HepG2 (cell line): ENCODE results near the gene RHBDD3. TPM values are rescaled to one million over a fixed set of nuclear protein-coding genes. Genes with fewer than 3 reads are reported as not detected.
A peak's percentile ranks its signal among the peaks of the same experiment; 100 is the strongest.

Experiments used
- ATAC-seq: fragments of 200-7000 bp; cut with Tn5 transposase; 3 replicates; pipeline ENCODE4 v1.9.1; 2020; ENCODE audit warnings: mild to moderate bottlenecking, moderate library complexity
- BruUV-seq: library from RNA; stranded (reverse); fragments of 400-500 nt; replicated peaks from 2 replicates; lab custom pipeline; 2021; lab: Mats Ljungman, UMichigan
- CTCF ChIA-PET: fragments of 300-600 bp; formaldehyde crosslinking; extraction: SDS; loops from one replicate; lab custom pipeline; 2021; ENCODE audit warnings: low total read pairs, inconsistent platforms, low intra/inter-chr PET ratio; lab: Yijun Ruan, JAX
- POLR2A ChIA-PET: fragments of 350-600 bp; sonication (Branson Sonifier 250); formaldehyde crosslinking; loops from one replicate; lab custom pipeline; 2020; ENCODE audit warnings: antibody characterized with exemption, inconsistent platforms; lab: Yijun Ruan, JAX
- DNase-seq: peaks from one replicate; pipeline ENCODE4 v3.0.0-alpha.2; 2015; ENCODE audit warnings: low spot score
- FAIRE-seq: peaks from 3 replicates; lab custom pipeline; 2011; peaks lifted over from hg19 to GRCh38; lab: Jason Lieb, UNC
- H2AFZ ChIP-seq: one replicate; pipeline ENCODE4 v1.6.1; 2011; ENCODE audit warnings: low read length, inconsistent platforms
- H3K27ac ChIP-seq: fragments of 300-600 bp; 3 replicates; pipeline ENCODE4 v1.8.0; 2011; ENCODE audit warnings: mixed run types, mild to moderate bottlenecking, mixed read lengths, low read length, inconsistent platforms; ENCODE audit not compliant: insufficient read depth; ENCODE audit errors: extremely low read length
- H3K27me3 ChIP-seq, 2 experiments: fragments of 200-600 bp in 1 of 2; 2 replicates in 1 of 2; 3 replicates in 1 of 2; pipeline versions ENCODE4 v1.6.0 to v1.8.0; 2011; ENCODE audit warnings: low read length in 2 of 2, mild to moderate bottlenecking in 2 of 2, moderate library complexity in 2 of 2, inconsistent platforms in 1 of 2; ENCODE audit not compliant: insufficient read depth in 2 of 2, control insufficient read depth in 1 of 2
- H3K36me3 ChIP-seq, 2 experiments: fragments of 200-600 bp in 1 of 2; replicated peaks in 1 of 2; 2 replicates in 1 of 2; 3 replicates in 1 of 2; pipeline versions ENCODE4 v1.5.1 to v1.8.0; 2011; ENCODE audit warnings: low read length in 2 of 2, inconsistent platforms in 1 of 2; ENCODE audit not compliant: insufficient read depth in 2 of 2, control insufficient read depth in 1 of 2
- H3K4me1 ChIP-seq: 2 replicates; pipeline ENCODE4 v1.5.1; 2012; ENCODE audit warnings: low read length, inconsistent platforms; ENCODE audit not compliant: insufficient read depth
- H3K4me2 ChIP-seq: 2 replicates; pipeline ENCODE4 v1.6.0; 2011; ENCODE audit warnings: low read depth, low read length, inconsistent platforms
- H3K4me3 ChIP-seq, 3 experiments: fragments of 200-600 bp in 1 of 3; sonication (generic), shearing (Covaris generic) in 1 of 3; replicated peaks in 1 of 3; 2 replicates each; pipeline ENCODE4 v1.5.1; 2011 to 2016; ENCODE audit warnings: low read length in 3 of 3, inconsistent platforms in 2 of 3, low read depth in 2 of 3, mild to moderate bottlenecking in 2 of 3, control low read depth in 1 of 3, mixed read lengths in 1 of 3; ENCODE audit not compliant: insufficient read depth in 1 of 3
- H3K79me2 ChIP-seq: one replicate; pipeline ENCODE4 v1.6.1; 2011; ENCODE audit warnings: low read length, inconsistent platforms; ENCODE audit not compliant: insufficient read depth
- H3K9ac ChIP-seq: 2 replicates; pipeline ENCODE4 v1.6.0; 2011; ENCODE audit warnings: mild to moderate bottlenecking, low read depth, low read length, inconsistent platforms; ENCODE audit not compliant: insufficient read depth
- H3K9me3 ChIP-seq: 2 replicates; pipeline ENCODE4 v1.5.1; 2012; ENCODE audit warnings: mild to moderate bottlenecking, low read length
- H4K20me1 ChIP-seq: 2 replicates; pipeline ENCODE4 v1.6.0; 2011; ENCODE audit warnings: inconsistent platforms, mild to moderate bottlenecking, low read length, moderate library complexity; ENCODE audit not compliant: insufficient read depth
- CBX1 ChIP-seq: IDR thresholded peaks from one replicate; pipeline ENCODE4 v1.6.1; 2016; ENCODE audit warnings: antibody characterized with exemption, low read depth
- FOXA1 ChIP-seq, 2 experiments: fragments of 450-650 bp in 1 of 2; sonication (generic) in 1 of 2; formaldehyde crosslinking in 1 of 2; IDR thresholded peaks; 2 replicates each; pipeline versions ENCODE4 v1.4.0 to v1.6.1; 2016 to 2020; ENCODE audit warnings: missing genetic modification reagents in 1 of 2
- POLR2AphosphoS5 ChIP-seq: IDR thresholded peaks from 2 replicates; pipeline ENCODE4 v1.6.1; 2012; ENCODE audit warnings: low read depth, low read length
- PPARG ChIP-seq: conservative IDR thresholded peaks from 2 replicates; pipeline ENCODE4 v1.6.1; 2016; ENCODE audit warnings: missing biosample characterization, missing genetic modification reagents
- RARA ChIP-seq: IDR thresholded peaks from 2 replicates; pipeline ENCODE4 v1.6.1; 2016; ENCODE audit warnings: missing genetic modification reagents, missing compliant biosample characterization
- TARDBP ChIP-seq: sonication (generic); formaldehyde crosslinking; IDR thresholded peaks from 2 replicates; pipeline ENCODE4 v1.8.0; 2022; ENCODE audit warnings: mild to moderate bottlenecking, missing genetic modification reagents
- TEAD3 ChIP-seq: optimal IDR thresholded peaks from 2 replicates; pipeline ENCODE3; 2016; ENCODE audit warnings: borderline replicate concordance
- YY1 ChIP-seq: IDR thresholded peaks from 2 replicates; pipeline ENCODE4 v1.6.1; 2011; ENCODE audit warnings: low read length, low read depth, moderate library complexity, mild to moderate bottlenecking; ENCODE audit not compliant: insufficient read depth, insufficient replicate concordance
- ZEB1 ChIP-seq: IDR thresholded peaks from 2 replicates; pipeline ENCODE4 v1.6.1; 2012; ENCODE audit warnings: mild to moderate bottlenecking, low read depth, inconsistent platforms; ENCODE audit not compliant: insufficient replicate concordance
- ZNF674 ChIP-seq: sonication (generic); formaldehyde crosslinking; IDR thresholded peaks from 2 replicates; pipeline ENCODE4 v1.5.0; 2020; ENCODE audit warnings: low read depth, mild to moderate bottlenecking, missing genetic modification reagents
- WGBS: methylation state at CpG from one replicate; pipeline ENCODE4 v1.1.6; 2017; ENCODE audit warnings: low lambda C conversion rate; 5-methylcytosine and 5-hydroxymethylcytosine counted together
- in situ Hi-C: cut with HindIII; loops from 2 replicates; pipeline ENCODE4 v1.10.0; 2017; ENCODE audit warnings: low pct_unique_long_range_greater_than_20kb; ENCODE audit not compliant: extremely low pct_ligation_motif_present
- intact Hi-C: fragments of 100-400 bp; cut with micrococcal nuclease; formaldehyde crosslinking; loops from one replicate; pipeline ENCODE4 v1.10.0; 2022; ENCODE audit not compliant: unreplicated experiment
- polyA plus RNA-seq, 8 experiments: library from polyadenylated mRNA; depleted of rRNA in 3 of 8; stranded (reverse) in 7 of 8; unstranded in 1 of 8; fragments of >200 nt; fragmentation: Illumina TruSeq in 4 of 8; extraction: Trizol in 4 of 8; gene quantifications; 2 replicates each; pipeline versions ENCODE4 v1.2.1 to v1.2.3, GENCODE V29; 2011 to 2016; ENCODE audit warnings: low read depth in 4 of 8, missing spikeins in 1 of 8, mixed read lengths in 1 of 8; ENCODE audit not compliant: insufficient read depth in 1 of 8
- total RNA-seq, 5 experiments: library from RNA; depleted of rRNA; stranded (reverse); fragments of >200 nt; fragmentation: Illumina TruSeq; extraction: Trizol; gene quantifications; 2 replicates each; pipeline ENCODE4 v1.2.3, GENCODE V29; 2016; ENCODE audit warnings: low read depth in 1 of 5
- TF ChIP-seq, protein P1 (sequence below): IDR thresholded peaks from 2 replicates; pipeline ENCODE4 v1.6.1; 2016; ENCODE audit warnings: mild to moderate bottlenecking
- TF ChIP-seq, protein P2 (sequence below): sonication (generic); formaldehyde crosslinking; IDR thresholded peaks from 2 replicates; pipeline ENCODE4 v1.4.0; 2020; ENCODE audit warnings: low read depth, missing genetic modification reagents
- TF ChIP-seq, protein P3 (sequence below): IDR thresholded peaks from 2 replicates; pipeline ENCODE4 v1.6.1; 2012; ENCODE audit warnings: inconsistent platforms
- TF ChIP-seq, protein P4 (sequence below): sonication (generic); formaldehyde crosslinking; IDR thresholded peaks from 2 replicates; pipeline ENCODE4 v1.5.0; 2020; ENCODE audit warnings: mild to moderate bottlenecking, missing genetic modification reagents, borderline replicate concordance
- TF ChIP-seq, protein P5 (sequence below): IDR thresholded peaks from 2 replicates; pipeline ENCODE4 v1.6.1; 2016; ENCODE audit warnings: low read depth, control low read depth

Gene RHBDD3
- total and polyA plus RNA-seq, 2 of the 13 experiments (the other 11 are each of a cell fraction or from before 2014, with no cell fraction given), result 12.1 to 26.7 TPM

DNA sequence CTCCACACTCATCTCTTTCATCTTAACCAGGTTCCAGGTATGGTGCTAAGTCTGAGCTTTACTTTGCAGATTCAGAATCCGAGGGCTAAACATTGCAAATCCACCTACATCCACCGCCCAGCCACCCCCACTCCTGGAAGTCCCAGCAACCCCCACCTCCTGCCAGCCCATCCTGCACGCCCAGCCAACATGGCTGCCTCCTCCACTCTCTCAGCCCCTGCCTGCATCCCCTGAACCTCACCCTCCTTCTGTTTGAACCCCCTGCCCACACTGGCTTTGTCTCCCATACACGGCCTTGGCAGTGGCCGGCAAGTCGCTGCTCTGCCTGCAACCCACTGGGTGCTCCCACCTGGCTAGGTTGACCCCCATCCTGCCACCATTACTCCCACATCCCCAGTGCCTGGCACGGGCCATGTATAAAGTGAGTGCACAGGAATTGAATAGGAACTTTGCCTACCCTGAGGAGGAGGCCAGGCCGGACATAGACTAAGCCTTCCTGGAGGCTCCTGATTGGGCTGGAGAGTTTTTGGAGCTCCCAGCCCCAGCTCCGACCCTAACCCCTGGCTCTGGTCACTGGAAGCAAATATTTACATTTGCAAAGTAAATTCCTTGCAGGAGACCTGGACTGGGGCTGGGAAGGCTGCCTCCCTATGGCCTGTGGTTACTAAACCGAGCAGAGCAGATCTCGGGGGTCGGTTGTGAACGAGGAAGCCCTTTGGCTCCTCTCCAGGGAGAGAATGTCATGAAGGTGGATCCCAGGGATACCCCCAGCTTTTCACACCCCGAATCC lies 47.7 kb downstream of the RHBDD3 start:
- 2% methylated on average over 12 of the region's 14 CpGs for WGBS
- no peaks in the 10 kb centered on the region for H4K20me1 ChIP-seq
- ATAC-seq, result peak; percentile 36
- H2AFZ ChIP-seq, result no peak overlapping the region
- peak overlapping the region; percentile 13 to 58 (median 19); a peak in 5 of 6 replicates for H3K4me3 ChIP-seq
- H3K27me3 ChIP-seq, result peaks cover 2 to 18% of the 10 kb centered on the region in 2 experiments; a peak in 4 of 5 replicates
- H3K4me2 ChIP-seq, result peak overlapping the region; percentile 80
- peak; percentile 33 for DNase-seq
- in situ Hi-C loops, result no loop called here
- H3K9me3 ChIP-seq, result no peaks in the 10 kb centered on the region
- POLR2A ChIA-PET, result no interaction called here
- no peak overlapping the region for H3K27ac ChIP-seq
- CTCF ChIA-PET, result no interaction called here
- no TSS peak for BruUV-seq
- no peaks in the 10 kb centered on the region for H3K36me3 ChIP-seq
- H3K79me2 ChIP-seq, result no peaks in the 10 kb centered on the region
- intact Hi-C loops, result no loop called here
- no peak overlapping the region for H3K9ac ChIP-seq
- H3K4me1 ChIP-seq, result peaks cover 42% of the 10 kb centered on the region
- peak; percentile 73 for FAIRE-seq
- no peak for TF ChIP-seq FOXA1 (IDR thresholded peaks at IDR 0.05)
- peak; percentile 48 for TF ChIP-seq FOXA1 (CRISPR knock-in tag; IDR thresholded peaks at IDR 0.05)
- TF ChIP-seq CBX1, result no peak
- TF ChIP-seq, protein P1, sequence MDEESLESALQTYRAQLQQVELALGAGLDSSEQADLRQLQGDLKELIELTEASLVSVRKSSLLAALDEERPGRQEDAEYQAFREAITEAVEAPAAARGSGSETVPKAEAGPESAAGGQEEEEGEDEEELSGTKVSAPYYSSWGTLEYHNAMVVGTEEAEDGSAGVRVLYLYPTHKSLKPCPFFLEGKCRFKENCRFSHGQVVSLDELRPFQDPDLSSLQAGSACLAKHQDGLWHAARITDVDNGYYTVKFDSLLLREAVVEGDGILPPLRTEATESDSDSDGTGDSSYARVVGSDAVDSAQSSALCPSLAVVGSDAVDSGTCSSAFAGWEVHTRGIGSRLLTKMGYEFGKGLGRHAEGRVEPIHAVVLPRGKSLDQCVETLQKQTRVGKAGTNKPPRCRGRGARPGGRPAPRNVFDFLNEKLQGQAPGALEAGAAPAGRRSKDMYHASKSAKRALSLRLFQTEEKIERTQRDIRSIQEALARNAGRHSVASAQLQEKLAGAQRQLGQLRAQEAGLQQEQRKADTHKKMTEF (CRISPR knock-in tag), result no peak
- TF ChIP-seq RARA (CRISPR knock-in tag), result 0 out of 2 replicates have a peak, but pooled peaks have one; percentile 22
- 0 out of 2 replicates have a peak, but pooled peaks have one; percentile 25 for TF ChIP-seq PPARG (CRISPR knock-in tag)
- TF ChIP-seq, protein P2, sequence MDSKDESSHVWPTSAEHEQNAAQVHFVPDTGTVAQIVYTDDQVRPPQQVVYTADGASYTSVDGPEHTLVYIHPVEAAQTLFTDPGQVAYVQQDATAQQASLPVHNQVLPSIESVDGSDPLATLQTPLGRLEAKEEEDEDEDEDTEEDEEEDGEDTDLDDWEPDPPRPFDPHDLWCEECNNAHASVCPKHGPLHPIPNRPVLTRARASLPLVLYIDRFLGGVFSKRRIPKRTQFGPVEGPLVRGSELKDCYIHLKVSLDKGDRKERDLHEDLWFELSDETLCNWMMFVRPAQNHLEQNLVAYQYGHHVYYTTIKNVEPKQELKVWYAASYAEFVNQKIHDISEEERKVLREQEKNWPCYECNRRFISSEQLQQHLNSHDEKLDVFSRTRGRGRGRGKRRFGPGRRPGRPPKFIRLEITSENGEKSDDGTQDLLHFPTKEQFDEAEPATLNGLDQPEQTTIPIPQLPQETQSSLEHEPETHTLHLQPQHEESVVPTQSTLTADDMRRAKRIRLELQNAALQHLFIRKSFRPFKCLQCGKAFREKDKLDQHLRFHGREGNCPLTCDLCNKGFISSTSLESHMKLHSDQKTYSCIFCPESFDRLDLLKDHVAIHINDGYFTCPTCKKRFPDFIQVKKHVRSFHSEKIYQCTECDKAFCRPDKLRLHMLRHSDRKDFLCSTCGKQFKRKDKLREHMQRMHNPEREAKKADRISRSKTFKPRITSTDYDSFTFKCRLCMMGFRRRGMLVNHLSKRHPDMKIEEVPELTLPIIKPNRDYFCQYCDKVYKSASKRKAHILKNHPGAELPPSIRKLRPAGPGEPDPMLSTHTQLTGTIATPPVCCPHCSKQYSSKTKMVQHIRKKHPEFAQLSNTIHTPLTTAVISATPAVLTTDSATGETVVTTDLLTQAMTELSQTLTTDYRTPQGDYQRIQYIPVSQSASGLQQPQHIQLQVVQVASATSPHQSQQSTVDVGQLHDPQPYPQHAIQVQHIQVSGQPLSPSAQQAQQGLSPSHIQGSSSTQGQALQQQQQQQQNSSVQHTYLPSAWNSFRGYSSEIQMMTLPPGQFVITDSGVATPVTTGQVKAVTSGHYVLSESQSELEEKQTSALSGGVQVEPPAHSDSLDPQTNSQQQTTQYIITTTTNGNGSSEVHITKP (CRISPR knock-in tag), result no peak
- no peak for TF ChIP-seq POLR2AphosphoS5
- TF ChIP-seq, protein P3, sequence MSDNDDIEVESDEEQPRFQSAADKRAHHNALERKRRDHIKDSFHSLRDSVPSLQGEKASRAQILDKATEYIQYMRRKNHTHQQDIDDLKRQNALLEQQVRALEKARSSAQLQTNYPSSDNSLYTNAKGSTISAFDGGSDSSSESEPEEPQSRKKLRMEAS, result no peak
- TF ChIP-seq ZNF674 (CRISPR knock-in tag), result no peak
- TF ChIP-seq ZEB1, result no peak
- TF ChIP-seq, protein P4, sequence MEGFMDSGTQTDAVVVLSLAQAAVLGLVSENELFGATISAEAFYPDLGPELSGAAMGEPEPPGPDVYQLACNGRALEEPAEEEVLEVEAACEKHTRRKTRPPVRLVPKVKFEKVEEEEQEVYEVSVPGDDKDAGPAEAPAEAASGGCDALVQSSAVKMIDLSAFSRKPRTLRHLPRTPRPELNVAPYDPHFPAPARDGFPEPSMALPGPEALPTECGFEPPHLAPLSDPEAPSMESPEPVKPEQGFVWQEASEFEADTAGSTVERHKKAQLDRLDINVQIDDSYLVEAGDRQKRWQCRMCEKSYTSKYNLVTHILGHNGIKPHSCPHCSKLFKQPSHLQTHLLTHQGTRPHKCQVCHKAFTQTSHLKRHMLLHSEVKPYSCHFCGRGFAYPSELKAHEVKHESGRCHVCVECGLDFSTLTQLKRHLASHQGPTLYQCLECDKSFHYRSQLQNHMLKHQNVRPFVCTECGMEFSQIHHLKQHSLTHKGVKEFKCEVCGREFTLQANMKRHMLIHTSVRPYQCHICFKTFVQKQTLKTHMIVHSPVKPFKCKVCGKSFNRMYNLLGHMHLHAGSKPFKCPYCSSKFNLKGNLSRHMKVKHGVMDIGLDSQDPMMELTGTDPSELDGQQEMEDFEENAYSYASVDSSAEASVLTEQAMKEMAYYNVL (CRISPR knock-in tag), result no peak
- TF ChIP-seq, protein P5, sequence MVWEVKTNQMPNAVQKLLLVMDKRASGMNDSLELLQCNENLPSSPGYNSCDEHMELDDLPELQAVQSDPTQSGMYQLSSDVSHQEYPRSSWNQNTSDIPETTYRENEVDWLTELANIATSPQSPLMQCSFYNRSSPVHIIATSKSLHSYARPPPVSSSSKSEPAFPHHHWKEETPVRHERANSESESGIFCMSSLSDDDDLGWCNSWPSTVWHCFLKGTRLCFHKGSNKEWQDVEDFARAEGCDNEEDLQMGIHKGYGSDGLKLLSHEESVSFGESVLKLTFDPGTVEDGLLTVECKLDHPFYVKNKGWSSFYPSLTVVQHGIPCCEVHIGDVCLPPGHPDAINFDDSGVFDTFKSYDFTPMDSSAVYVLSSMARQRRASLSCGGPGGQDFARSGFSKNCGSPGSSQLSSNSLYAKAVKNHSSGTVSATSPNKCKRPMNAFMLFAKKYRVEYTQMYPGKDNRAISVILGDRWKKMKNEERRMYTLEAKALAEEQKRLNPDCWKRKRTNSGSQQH (CRISPR knock-in tag), result no peak
- peak; percentile 38 for TF ChIP-seq TEAD3 (CRISPR knock-in tag)
- TF ChIP-seq TARDBP (CRISPR knock-in tag), result peak; percentile 12; the same call in 1 of the 2 replicates
- TF ChIP-seq YY1, result peak; percentile 46
